ENCODE data around the gene HNRNPR. TPM values are rescaled to one million over a fixed set of nuclear protein-coding genes. Genes with fewer than 3 reads are reported as not detected.

HNRNPR gene
- total RNA-seq, 1 donor from 2014 or later: 70.8 TPM

DNA sequence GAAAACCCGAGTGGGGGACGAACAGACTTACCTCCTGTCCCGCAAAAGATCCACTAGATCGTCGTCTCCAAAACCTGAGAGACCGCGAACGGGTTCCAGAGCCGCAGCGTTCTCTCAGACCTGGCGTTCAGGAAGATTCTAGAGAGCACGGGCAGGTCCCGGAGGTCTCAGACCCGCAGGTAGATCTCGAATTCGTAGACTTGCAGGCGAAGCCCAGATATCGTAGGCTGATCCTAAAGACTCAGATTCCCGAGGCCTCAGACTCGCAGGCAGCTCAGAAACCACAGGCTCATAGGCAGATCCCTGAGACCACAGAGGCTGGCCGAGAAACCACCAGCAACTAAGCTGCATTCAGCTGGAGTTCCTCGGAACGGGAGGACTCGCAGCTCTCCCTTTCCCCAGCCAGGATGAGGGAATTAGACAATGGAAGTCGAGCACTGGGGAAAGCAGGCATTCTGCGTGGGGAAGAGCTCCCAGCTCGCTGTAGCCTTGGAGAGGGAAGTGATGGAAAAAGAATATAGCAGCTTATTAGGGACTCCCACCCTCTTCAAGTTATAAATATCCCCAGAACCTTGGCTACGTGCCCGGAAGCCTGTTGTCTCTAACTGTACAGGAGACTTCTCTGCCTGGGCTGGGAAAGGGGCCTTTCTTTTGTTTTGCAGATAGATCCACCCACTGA lies 25.4 kb upstream of the HNRNPR start, which contains the start of gene ZNF436:
ZNF436 (minus strand) TSS at position 502 of the 679 bp plus-strand sequence. CDS start 1,831 bp downstream, outside the sequence.
- TF ChIP-seq, protein P1, sequence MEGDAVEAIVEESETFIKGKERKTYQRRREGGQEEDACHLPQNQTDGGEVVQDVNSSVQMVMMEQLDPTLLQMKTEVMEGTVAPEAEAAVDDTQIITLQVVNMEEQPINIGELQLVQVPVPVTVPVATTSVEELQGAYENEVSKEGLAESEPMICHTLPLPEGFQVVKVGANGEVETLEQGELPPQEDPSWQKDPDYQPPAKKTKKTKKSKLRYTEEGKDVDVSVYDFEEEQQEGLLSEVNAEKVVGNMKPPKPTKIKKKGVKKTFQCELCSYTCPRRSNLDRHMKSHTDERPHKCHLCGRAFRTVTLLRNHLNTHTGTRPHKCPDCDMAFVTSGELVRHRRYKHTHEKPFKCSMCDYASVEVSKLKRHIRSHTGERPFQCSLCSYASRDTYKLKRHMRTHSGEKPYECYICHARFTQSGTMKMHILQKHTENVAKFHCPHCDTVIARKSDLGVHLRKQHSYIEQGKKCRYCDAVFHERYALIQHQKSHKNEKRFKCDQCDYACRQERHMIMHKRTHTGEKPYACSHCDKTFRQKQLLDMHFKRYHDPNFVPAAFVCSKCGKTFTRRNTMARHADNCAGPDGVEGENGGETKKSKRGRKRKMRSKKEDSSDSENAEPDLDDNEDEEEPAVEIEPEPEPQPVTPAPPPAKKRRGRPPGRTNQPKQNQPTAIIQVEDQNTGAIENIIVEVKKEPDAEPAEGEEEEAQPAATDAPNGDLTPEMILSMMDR (IDR thresholded peaks at IDR 0.05; ENCODE audit: insufficient read depth, low read length, severe bottlenecking): no peak
- no peak for FAIRE-seq
- H3K4me3 ChIP-seq (ENCODE audit: low read depth, low read length): peak within 1 kb of the TSS; percentile 76
- H3K36me3 ChIP-seq (ENCODE audit: control insufficient read depth, insufficient read depth, low read length): peaks cover 5% of the 10 kb centered on the region
- no peaks in the 10 kb centered on the region for H3K27me3 ChIP-seq (ENCODE audit: control insufficient read depth, insufficient read depth, low read length)
- peak; percentile 38 for DNase-seq (ENCODE audit: low read depth)

DNA sequence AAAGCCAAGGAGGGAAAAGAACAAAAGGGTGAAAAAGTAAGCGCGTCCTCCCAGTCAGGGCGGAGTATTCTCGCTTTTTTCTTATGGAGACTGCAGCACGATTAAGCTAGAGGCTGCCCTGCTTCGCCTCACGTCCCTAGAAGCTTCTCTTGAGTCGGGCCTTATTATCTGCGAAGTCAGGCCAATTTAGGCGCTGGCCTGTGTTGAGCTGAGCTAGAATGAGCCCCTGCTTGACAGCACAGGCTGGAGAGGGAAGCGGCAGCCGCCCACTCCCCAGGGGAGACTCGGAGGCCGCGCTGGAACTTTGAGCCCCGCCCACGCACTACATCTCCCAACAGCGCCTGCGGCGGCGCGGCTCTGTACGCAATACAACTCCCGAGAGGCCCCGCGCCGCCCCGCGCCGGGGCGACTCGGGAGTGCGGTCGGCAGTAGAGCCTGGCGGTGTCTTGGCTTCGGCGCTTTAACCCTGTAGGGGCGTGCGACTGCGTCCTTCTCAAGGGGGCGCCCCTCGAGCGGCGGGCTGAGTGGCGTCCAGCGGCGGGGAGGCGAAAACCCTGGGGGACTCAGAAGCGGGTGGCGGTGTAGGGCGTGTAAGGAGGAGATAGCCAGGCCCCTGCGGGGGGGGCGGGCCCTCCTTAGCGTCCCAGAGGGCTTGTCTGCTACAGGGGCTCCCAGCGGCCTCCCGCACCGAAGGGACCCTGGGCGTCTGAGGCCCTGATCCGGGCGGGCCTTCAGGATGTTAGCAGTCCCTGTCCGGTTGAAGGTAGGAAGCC lies 24.7 kb upstream of the HNRNPR start:
- FAIRE-seq (no peak), DNase-seq (ENCODE audit: low read depth) (peak; percentile 76)
- Histone ChIP-seq H3K36me3 (ENCODE audit: control insufficient read depth, insufficient read depth, low read length) (peaks cover 6% of the 10 kb centered on the region), H3K4me3 (ENCODE audit: low read depth, low read length) (peak overlapping the region; percentile 76), H3K27me3 (ENCODE audit: control insufficient read depth, insufficient read depth, low read length) (no peaks in the 10 kb centered on the region)
- TF ChIP-seq, protein P1 (IDR thresholded peaks at IDR 0.05; ENCODE audit: insufficient read depth, low read length, severe bottlenecking): no peak

DNA sequence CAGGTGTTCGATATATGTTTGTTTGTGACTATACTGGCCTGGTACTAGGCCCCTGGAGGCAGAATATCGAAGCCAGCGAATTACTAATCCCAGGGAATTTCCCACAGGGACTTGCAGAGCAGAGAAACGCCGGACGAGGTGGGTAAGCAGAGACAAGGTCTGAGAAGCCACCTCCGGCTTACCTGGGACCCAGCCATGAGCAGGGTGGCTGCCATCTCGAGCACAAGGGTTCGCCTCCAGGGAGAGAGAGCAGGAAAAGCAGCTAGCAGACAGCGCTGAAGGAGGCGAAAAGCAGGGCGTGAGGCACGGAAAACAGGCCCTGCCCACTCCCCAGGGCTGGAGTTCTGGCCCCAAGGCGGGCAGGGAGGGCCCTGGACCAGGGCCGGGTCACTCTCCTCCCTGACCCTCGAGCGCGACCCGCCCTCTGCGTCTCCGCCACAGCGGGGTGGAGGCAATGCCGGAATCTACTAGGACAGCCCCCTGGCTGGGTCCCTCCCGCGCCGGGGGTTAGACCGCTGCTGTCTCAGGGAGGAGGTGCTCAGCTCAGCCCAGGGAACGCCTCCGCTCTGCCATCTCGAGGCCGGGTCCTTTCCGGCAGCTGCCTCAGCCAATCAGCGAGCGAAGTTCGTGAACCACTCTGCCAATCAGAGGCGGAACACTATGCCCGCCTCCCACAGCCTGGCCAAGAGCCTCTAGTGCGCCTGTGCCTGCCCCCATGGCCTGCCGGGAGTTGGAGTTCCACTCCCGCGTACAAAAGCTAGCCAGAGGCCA lies 23.9 kb upstream of the HNRNPR start:
- peak; percentile 97 for DNase-seq (ENCODE audit: low read depth)
- TF ChIP-seq, protein P1 (IDR thresholded peaks at IDR 0.05; ENCODE audit: insufficient read depth, low read length, severe bottlenecking): no peak
- peak overlapping the region; percentile 76 for H3K4me3 ChIP-seq (ENCODE audit: low read depth, low read length)
- no peak for FAIRE-seq
- no peaks in the 10 kb centered on the region for H3K27me3 ChIP-seq (ENCODE audit: control insufficient read depth, insufficient read depth, low read length)
- peaks cover 9% of the 10 kb centered on the region for H3K36me3 ChIP-seq (ENCODE audit: control insufficient read depth, insufficient read depth, low read length)

DNA sequence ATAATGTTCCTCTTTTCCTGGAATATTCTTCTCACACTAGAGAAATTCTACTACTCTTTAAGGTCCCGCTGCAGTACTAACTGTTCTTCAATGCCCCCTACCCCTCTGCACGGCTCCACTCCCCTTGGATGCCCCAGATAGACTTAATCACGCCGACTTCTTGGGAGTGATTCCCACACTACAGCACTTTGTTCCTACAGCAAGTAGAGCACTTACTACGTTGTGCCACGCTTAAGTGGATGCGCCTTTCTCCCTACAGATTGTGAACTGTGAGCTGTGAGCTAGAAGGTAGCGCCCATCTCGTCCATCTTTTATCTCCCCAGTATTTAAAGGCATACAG lies 23.3 kb upstream of the HNRNPR start:
- TF ChIP-seq, protein P1 (IDR thresholded peaks at IDR 0.05; ENCODE audit: insufficient read depth, low read length, severe bottlenecking): no peak
- no peaks in the 10 kb centered on the region for H3K27me3 ChIP-seq (ENCODE audit: control insufficient read depth, insufficient read depth, low read length)
- DNase-seq (ENCODE audit: low read depth) (no peak), FAIRE-seq (no peak)
- peaks cover 15% of the 10 kb centered on the region for H3K36me3 ChIP-seq (ENCODE audit: control insufficient read depth, insufficient read depth, low read length)
- H3K4me3 ChIP-seq (ENCODE audit: low read depth, low read length): peak overlapping the region; percentile 76

DNA sequence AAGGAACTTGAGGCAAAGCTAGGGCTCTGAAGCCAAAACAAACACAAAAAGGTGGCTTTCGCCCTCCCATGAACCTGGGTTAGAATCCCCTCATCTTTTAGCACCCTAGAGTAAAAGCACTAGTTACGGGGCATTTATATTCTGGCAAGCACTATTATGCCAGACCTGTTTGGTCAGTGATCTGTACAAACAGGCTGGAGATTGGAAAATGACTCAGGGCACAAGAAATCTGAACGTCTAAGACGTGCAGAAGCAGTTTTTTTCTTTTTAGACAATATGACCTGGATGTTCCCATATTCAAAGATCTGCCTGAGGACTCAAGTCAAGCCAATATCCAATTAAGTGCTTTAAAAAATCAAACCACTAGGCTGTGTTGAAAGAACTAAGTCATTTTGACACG lies 22.5 kb upstream of the HNRNPR start:
- Histone ChIP-seq H3K27me3 (ENCODE audit: control insufficient read depth, insufficient read depth, low read length) (no peaks in the 10 kb centered on the region), H3K4me3 (ENCODE audit: low read depth, low read length) (peak overlapping the region; percentile 76), H3K36me3 (ENCODE audit: control insufficient read depth, insufficient read depth, low read length) (peaks cover 22% of the 10 kb centered on the region)
- peak; percentile 94 for DNase-seq (ENCODE audit: low read depth)
- no peak for FAIRE-seq
- TF ChIP-seq, protein P1 (IDR thresholded peaks at IDR 0.05; ENCODE audit: insufficient read depth, low read length, severe bottlenecking): no peak
